Measurements from ENCODE around the gene PRCC. TPM values are rescaled to one million over a fixed set of nuclear protein-coding genes. Genes with fewer than 3 reads are reported as not detected.

PRCC gene
- total RNA-seq, 4 donors from 2014 or later: 25.1 to 44.6 (median 30.8) TPM

DNA sequence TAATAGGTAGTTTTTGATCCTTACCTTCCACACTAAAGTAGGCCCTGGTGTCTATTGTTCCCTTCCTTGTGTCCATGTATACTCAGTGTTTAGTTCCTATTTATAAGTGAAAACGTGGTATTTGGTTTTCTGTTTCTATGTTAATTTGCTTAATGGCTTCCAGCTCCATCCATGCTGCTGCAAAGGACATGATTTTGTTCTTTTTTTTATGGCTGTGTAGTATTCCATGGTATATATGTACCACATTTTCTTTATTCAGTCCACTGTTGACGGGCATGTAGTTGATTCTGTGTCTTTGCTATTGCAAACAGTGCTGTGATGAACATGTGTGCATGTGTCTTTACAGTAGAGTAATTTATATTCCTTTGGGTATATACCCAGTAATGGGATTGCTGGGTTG lies 20.8 kb downstream of the PRCC start:
- Histone ChIP-seq H3K4me1 (no peaks in the 10 kb centered on the region), H3K27me3 (no peaks in the 10 kb centered on the region), H3K9me3 (no peaks in the 10 kb centered on the region), H3K4me3 (no peak overlapping the region), H3K27ac (no peak overlapping the region), H3K36me3 (peaks cover 0 to 82% (median 10%) of the 10 kb centered on the region in 3 donors)
- WGBS, 2 donors: 87 to 94% methylated on average over 2 of the region's 2 CpGs
- TF ChIP-seq, protein P1, sequence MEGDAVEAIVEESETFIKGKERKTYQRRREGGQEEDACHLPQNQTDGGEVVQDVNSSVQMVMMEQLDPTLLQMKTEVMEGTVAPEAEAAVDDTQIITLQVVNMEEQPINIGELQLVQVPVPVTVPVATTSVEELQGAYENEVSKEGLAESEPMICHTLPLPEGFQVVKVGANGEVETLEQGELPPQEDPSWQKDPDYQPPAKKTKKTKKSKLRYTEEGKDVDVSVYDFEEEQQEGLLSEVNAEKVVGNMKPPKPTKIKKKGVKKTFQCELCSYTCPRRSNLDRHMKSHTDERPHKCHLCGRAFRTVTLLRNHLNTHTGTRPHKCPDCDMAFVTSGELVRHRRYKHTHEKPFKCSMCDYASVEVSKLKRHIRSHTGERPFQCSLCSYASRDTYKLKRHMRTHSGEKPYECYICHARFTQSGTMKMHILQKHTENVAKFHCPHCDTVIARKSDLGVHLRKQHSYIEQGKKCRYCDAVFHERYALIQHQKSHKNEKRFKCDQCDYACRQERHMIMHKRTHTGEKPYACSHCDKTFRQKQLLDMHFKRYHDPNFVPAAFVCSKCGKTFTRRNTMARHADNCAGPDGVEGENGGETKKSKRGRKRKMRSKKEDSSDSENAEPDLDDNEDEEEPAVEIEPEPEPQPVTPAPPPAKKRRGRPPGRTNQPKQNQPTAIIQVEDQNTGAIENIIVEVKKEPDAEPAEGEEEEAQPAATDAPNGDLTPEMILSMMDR (IDR thresholded peaks at IDR 0.05): no peak
- TF ChIP-seq POLR2A (IDR thresholded peaks at IDR 0.05): no peak
- no peak for TF ChIP-seq EP300 (IDR thresholded peaks at IDR 0.05)
- DNase-seq (ENCODE audit: low spot score in 2 of 2): no peak

DNA sequence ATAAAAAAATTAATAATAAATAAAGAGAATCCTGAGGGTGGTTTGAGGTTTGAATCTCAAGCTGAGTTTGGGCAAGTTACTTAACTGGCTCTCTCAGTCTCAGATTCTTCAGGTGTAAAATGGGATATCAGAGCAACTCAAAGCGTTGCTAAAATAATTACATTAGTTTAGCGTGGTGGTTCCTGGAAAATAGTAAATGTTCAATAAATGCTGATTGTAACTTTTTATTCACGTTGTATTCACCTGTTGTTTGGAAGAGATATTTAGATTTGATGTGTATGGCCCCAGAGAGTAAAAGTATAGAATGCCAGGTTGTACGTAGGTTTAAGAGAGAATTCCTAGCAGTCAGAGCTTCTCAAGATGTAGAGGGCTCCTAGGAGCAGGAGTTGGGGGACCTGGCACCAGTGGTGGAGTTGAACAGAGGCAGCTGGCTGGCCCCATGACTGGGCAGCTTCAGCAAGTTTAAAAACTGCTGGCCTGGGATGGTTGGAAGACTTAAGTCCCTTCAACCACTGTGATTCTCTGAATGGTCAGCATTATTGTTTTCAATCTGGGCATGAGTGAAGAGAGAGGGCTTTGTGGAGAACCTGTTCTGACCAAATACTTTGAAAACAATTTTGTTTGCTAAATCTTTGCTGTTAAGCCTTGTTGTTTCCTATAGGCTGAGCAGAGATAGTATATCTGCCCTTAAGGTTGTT lies 22.4 kb downstream of the PRCC start:
- no peak for TF ChIP-seq EP300 (IDR thresholded peaks at IDR 0.05)
- TF ChIP-seq, protein P1 (IDR thresholded peaks at IDR 0.05): no peak
- TF ChIP-seq POLR2A (IDR thresholded peaks at IDR 0.05): no peak
- Histone ChIP-seq H3K4me1 (no peaks in the 10 kb centered on the region), H3K4me3 (no peak overlapping the region), H3K36me3 (peaks cover 0 to 86% (median 10%) of the 10 kb centered on the region in 3 donors), H3K27me3 (no peaks in the 10 kb centered on the region), H3K9me3 (no peaks in the 10 kb centered on the region), H3K27ac (no peak overlapping the region)
- DNase-seq (ENCODE audit: low spot score in 2 of 2): no peak
- 81 to 83% methylated on average over 4 of the region's 4 CpGs for WGBS, 2 donors

DNA sequence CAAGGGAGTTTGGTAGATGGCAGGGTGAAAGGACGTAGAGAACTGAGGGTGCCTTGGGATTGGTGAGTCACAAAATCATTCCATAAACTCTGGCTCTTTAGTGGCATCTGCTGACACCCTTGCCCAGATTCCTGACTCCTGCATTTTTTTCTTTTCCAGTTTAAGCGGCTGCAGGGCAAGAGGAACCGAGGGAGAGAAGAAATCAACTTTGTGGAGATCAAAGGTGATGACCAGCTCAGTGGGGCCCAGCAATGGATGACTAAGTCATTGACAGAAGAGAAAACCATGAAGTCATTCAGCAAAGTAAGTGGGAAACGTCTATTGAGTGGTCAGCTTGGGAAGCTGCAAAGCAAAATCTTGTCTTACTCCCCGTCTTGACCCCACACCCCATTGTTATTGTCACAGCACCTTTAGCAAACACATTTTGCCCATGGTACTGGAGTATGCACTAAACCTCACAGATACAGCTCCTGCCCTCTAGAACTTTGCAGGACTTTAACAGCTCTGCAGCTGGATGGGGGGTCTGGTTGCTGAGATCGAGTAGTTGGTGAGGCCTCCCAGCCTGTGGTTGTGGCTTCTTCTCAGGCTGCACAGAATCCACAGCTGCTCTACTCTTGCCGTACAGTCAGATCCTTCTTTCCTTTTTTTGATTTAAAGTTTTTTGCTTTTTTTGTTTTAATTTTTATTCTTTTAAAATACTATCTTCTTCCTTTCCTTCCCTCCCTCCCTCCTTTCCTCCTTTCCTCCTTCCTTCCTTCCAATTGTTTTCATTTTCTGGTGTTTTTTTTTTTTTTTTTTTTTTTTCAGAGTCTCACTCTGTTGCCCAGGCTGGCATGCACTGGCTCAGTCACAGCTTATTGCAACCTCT lies 27.4 kb downstream of the PRCC start:
- Histone ChIP-seq H3K27ac (no peak overlapping the region), H3K4me3 (no peak overlapping the region), H3K9me3 (no peaks in the 10 kb centered on the region), H3K27me3 (no peaks in the 10 kb centered on the region), H3K36me3 (peaks cover 0 to 89% (median 26%) of the 10 kb centered on the region in 3 donors), H3K4me1 (no peaks in the 10 kb centered on the region)
- WGBS, 2 donors: 44 to 59% methylated on average over 7 of the region's 7 CpGs
- TF ChIP-seq EP300 (IDR thresholded peaks at IDR 0.05) (no peak), POLR2A (IDR thresholded peaks at IDR 0.05) (no peak)
- TF ChIP-seq, protein P1 (IDR thresholded peaks at IDR 0.05): no peak
- no peak for DNase-seq (ENCODE audit: low spot score in 2 of 2)

DNA sequence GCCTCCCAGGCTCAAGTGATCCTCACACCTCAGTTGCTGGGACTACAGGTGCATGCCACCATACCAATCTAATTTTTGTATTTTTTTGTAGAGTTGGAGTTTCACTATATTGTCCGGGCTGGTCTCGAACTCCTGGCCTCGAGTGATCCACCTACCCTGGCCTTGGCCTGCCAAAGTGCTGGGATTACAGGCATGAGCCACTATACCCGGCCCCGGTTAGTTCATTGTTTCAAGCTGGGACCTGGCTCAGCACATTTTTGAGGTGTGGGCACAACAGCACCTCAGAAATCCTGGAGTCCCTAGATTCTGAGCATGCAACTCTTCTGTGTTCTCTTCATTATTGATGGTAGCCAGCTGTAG lies 28.0 kb downstream of the PRCC start:
- H3K27me3 ChIP-seq: no peaks in the 10 kb centered on the region
- TF ChIP-seq EP300 (IDR thresholded peaks at IDR 0.05) (no peak), POLR2A (IDR thresholded peaks at IDR 0.05) (no peak)
- TF ChIP-seq, protein P1 (IDR thresholded peaks at IDR 0.05): no peak
- H3K4me1 ChIP-seq: peaks cover 0 to 1% (median 0%) of the 10 kb centered on the region in 4 donors
- DNase-seq (ENCODE audit: low spot score in 2 of 2): no peak
- no peaks in the 10 kb centered on the region for H3K9me3 ChIP-seq
- no peak overlapping the region for H3K4me3 ChIP-seq
- no peak overlapping the region for H3K27ac ChIP-seq
- WGBS, 2 donors: 84 to 98% methylated on average over 5 of the region's 5 CpGs
- peaks cover 0 to 95% (median 29%) of the 10 kb centered on the region in 3 donors for H3K36me3 ChIP-seq

DNA sequence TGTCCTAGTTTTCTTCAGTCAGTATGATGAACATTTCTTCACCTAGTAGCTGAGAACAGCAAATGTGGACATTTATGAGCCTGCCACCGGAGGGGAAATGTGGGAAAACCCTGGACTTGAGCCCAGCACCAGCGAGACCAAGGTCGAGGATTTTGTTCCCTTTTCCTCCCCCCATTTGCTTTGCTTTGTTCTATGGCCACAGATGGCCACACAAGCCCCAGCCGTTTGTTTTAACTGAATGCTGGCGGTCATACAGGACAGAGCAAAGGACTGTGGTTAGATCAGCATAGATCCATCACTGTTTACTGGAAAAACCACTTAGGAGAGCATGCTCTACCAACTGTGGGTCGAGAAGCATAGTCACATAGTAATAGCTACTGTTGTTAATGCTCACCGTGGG lies 28.5 kb downstream of the PRCC start:
- TF ChIP-seq, protein P1 (IDR thresholded peaks at IDR 0.05): no peak
- TF ChIP-seq POLR2A (IDR thresholded peaks at IDR 0.05) (no peak), EP300 (IDR thresholded peaks at IDR 0.05) (no peak)
- Histone ChIP-seq H3K27ac (no peak overlapping the region), H3K27me3 (no peaks in the 10 kb centered on the region), H3K9me3 (no peaks in the 10 kb centered on the region), H3K4me3 (no peak overlapping the region), H3K36me3 (peaks cover 0 to 98% (median 31%) of the 10 kb centered on the region in 3 donors), H3K4me1 (peaks cover 0 to 5% (median 0%) of the 10 kb centered on the region in 4 donors)
- 34 to 40% methylated on average over 7 of the region's 7 CpGs for WGBS, 2 donors
- DNase-seq (ENCODE audit: low spot score in 2 of 2): no peak
